Upper lobe of right lung (tissue), 1 donor: ENCODE results near the gene NXF1. TPM values are rescaled to one million over a fixed set of nuclear protein-coding genes. Genes with fewer than 3 reads are reported as not detected.

Source experiments
- ATAC-seq: fragments of 200-7000 bp; cut with Tn5 transposase; one replicate; pipeline ENCODE4 v1.9.1; 2020; ENCODE audit warnings: mild to moderate bottlenecking, moderate library complexity
- DNase-seq: peaks from one replicate; pipeline ENCODE4 v3.0.0-alpha.2; 2020
- H3K27ac ChIP-seq: fragments of 200-600 bp; one replicate; pipeline ENCODE4 v1.8.0; 2022
- H3K27me3 ChIP-seq: fragments of 200-600 bp; one replicate; pipeline ENCODE4 v1.8.0; 2022; ENCODE audit warnings: mild to moderate bottlenecking
- H3K36me3 ChIP-seq: fragments of 200-600 bp; one replicate; pipeline ENCODE4 v1.8.0; 2022
- H3K4me1 ChIP-seq: fragments of 200-600 bp; one replicate; pipeline ENCODE4 v1.8.0; 2022
- H3K4me3 ChIP-seq: fragments of 200-600 bp; one replicate; pipeline ENCODE4 v1.8.0; 2022; ENCODE audit warnings: mild to moderate bottlenecking
- H3K9me3 ChIP-seq: fragments of 200-600 bp; one replicate; pipeline ENCODE4 v1.8.0; 2022
- intact Hi-C: fragments of 100-400 bp; cut with DNase I; formaldehyde crosslinking; loops from one replicate; pipeline ENCODE4 v1.11.0; 2022
- long read RNA-seq: library from polyadenylated mRNA; unstranded; transcript quantifications from one replicate; pipeline ENCODE4 v2.0.0, GENCODE V29; 2021
- total RNA-seq: library from RNA; stranded (reverse); fragmentation: NEBNext Ultra II Directional; extraction: Animal tissue kit (Norgen Biotek cat#: 25700); gene quantifications from one replicate; pipeline ENCODE4 v1.2.1, GENCODE V29; 2021
- TF ChIP-seq, protein P1 (sequence below): fragments of 200-600 bp; IDR thresholded peaks from one replicate; pipeline ENCODE4 v1.8.0; 2022; ENCODE audit warnings: antibody characterized with exemption
- donor health status: DM: no; HTN: yes; CAD: no; lungs with severe emphysema.

NXF1 gene
- 96.2 TPM for total RNA-seq
- long read RNA-seq, full-length matches to known transcripts, result 18 of 62 reads
- long read RNA-seq, partial matches to known transcripts, result 32 of 62 reads
- long read RNA-seq, other reads (novel, unspliced or antisense), result 12 of 62 reads

DNA sequence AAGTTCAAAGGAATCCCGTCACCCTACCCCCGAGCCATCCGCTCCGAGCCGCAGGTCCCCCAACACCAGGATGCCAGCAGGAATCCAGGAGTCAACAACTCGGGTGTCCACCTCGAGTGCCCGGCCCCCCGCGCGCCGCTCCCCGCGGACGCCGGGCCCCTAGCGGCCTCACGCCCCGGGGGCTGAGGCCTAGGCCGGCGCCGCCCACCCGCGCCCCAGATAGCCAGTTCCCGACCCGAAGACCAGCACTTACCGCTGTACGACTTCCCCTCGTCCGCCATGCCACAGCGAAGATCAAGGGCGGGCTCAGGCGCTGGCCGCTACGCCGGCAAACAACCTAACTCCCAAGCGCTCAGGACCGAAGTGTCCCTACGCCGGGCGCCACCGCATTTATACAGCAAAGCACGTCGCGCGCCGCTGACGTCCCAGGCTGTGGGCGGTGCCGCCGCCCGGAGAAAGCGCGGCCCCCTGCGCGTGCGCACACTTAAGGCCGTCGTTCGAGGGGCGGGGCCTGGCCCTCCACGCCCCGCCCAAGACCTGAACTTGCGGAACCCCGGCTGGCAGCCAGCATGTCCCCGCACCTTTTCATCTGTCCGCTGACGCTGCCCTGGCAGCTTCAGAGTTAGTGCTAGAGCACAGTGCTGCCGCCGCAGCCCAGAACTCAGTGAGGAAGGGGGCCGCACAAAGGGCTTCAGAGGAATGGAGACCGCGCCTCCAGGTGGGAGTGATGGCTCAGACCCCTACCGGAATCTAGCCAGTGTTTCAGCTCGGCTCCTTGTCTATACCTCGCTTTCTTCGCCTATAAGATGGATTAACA is at the start of gene NXF1:
NXF1 (minus strand) TSS at position 365 of the 817 bp plus-strand sequence; CDS start at position 281, 84 bp downstream.
- H3K27ac ChIP-seq, result peak within 1 kb of the TSS; percentile 93
- peaks cover 28% of the 10 kb centered on the region for H3K4me1 ChIP-seq
- TF ChIP-seq, protein P1, sequence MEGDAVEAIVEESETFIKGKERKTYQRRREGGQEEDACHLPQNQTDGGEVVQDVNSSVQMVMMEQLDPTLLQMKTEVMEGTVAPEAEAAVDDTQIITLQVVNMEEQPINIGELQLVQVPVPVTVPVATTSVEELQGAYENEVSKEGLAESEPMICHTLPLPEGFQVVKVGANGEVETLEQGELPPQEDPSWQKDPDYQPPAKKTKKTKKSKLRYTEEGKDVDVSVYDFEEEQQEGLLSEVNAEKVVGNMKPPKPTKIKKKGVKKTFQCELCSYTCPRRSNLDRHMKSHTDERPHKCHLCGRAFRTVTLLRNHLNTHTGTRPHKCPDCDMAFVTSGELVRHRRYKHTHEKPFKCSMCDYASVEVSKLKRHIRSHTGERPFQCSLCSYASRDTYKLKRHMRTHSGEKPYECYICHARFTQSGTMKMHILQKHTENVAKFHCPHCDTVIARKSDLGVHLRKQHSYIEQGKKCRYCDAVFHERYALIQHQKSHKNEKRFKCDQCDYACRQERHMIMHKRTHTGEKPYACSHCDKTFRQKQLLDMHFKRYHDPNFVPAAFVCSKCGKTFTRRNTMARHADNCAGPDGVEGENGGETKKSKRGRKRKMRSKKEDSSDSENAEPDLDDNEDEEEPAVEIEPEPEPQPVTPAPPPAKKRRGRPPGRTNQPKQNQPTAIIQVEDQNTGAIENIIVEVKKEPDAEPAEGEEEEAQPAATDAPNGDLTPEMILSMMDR, result peak; percentile 9
- H3K36me3 ChIP-seq, result peaks cover 36% of the 10 kb centered on the region
- intact Hi-C loops, result no loop called here
- peak; percentile 97 for DNase-seq
- peak within 1 kb of the TSS; percentile 83 for H3K4me3 ChIP-seq
- no peaks in the 10 kb centered on the region for H3K27me3 ChIP-seq
- peak; percentile 95 for ATAC-seq
- no peaks in the 10 kb centered on the region for H3K9me3 ChIP-seq

DNA sequence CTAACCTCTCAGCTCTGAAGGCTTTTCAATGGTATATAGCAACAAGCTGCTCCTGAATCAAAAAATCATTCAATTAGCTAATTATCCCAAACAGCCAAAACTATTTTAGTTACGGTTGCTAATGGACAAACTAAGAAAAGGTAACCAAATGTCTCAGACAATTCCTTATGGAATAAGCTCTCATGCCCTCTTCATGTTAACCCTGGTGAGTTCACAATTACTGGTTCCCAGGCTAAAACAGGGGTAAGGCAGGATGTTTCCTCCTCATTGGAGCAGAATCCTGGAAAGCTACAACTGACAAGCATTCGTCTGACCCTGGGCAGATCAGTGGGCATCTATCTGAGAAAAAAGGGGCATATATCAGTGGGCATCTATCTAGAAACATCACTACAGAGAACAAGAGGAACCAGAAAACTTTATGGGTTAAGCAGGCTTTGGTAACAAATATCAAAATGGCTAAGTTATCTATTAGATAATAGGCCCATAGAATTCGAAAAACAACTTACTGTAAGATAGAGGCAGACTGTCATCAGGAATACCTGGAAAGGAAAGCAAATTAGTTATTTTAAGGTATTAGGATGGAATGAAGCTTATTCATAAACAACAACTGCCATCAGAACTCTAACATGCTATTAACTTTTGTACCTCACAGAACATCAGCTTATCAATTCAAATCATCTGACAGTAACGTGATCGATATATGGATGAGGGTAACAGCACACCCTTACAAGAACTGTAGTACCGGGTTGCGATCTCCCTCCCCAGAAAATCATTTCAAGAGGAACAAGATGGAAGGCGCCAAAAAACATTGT is 49.0 kb upstream of the NXF1 start:
- Histone ChIP-seq H3K27ac (peak overlapping the region; percentile 24), H3K4me3 (peak overlapping the region; percentile 87), H3K27me3 (no peaks in the 10 kb centered on the region), H3K9me3 (no peaks in the 10 kb centered on the region), H3K36me3 (peaks cover 36% of the 10 kb centered on the region), H3K4me1 (peaks cover 27% of the 10 kb centered on the region)
- TF ChIP-seq, protein P1, result no peak
- DNase-seq, result no peak
- intact Hi-C loops, result loop anchor here (10.0 kb wide), 1 partner anchor 59 kb away; the partner anchor contains the start of gene TMEM223
- no peak for ATAC-seq

DNA sequence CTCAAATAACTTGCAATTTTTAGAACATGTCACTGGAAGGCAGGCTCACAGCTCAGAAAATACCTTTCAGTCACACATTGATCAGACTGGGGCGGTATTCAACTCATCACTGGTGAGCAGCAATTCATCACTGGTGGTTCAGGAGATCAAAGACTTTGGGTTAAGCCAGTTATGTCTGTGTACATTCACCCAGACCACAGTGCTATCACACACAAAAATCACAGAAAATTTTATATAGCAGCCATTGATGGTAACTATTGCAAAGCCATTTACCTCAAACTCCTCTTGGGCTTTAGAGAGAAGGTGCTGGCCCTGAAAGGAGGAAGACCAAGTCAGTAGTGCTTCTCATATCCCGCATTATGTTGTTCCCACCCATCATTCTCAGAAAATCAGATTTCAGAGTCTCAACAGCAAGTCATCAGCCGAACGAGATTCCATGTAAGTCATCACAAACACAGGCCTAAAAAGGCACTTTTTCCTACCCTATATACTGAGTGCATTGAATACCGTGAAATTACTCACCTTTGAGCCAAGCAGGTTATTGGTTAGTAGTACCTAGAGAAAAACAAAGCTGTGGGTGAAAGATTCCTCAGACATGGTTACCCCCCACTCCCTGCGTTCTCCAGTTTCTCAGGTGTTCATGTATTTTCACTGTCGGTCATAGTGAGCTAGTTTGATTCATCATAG is 48.2 kb upstream of the NXF1 start:
- intact Hi-C loops, result loop anchor here (10.0 kb wide), 1 partner anchor 59 kb away; the partner anchor contains the start of gene TMEM223
- no peaks in the 10 kb centered on the region for H3K27me3 ChIP-seq
- no peaks in the 10 kb centered on the region for H3K9me3 ChIP-seq
- peak overlapping the region; percentile 87 for H3K4me3 ChIP-seq
- H3K27ac ChIP-seq, result peak overlapping the region; percentile 24
- TF ChIP-seq, protein P1, result no peak
- DNase-seq, result no peak
- H3K36me3 ChIP-seq, result peaks cover 36% of the 10 kb centered on the region
- no peak for ATAC-seq
- H3K4me1 ChIP-seq, result peaks cover 27% of the 10 kb centered on the region

DNA sequence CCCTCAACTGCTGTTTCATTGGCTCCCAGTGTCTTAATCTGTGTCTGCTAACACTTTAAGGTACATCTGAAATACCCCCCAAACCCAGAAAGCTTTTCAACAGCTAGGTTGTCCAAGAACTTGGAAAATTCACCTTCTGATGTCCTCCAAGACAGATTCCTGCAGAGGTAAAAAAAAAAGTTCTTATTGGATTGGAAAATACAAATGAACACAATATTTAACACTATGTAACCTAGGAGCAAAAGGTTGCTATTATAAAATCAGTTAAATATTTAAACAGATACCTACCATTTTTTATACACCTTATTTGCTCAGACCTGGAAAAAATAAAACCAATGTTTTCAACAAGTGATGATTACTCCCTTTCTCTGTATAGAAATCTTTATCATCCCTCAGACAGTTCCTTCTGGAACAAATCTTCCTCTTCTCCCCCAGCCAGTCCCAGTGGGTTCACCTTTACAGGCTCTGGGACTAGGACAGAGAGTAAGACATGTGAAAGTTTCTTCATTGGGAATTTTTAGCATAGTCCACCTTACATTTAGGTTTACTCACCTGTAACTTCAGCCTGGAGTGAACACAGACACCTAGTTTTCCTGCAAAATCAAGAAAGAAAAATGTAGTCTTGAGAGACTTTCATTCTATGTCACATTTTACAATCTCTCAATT is 47.4 kb upstream of the NXF1 start:
- Histone ChIP-seq H3K4me3 (no peak overlapping the region), H3K36me3 (peaks cover 36% of the 10 kb centered on the region), H3K9me3 (no peaks in the 10 kb centered on the region), H3K4me1 (peaks cover 27% of the 10 kb centered on the region), H3K27ac (no peak overlapping the region), H3K27me3 (no peaks in the 10 kb centered on the region)
- TF ChIP-seq, protein P1, result no peak
- intact Hi-C loops, result loop anchor here (10.0 kb wide), 1 partner anchor 58 kb away; the partner anchor contains the start of gene TMEM223
- ATAC-seq (no peak), DNase-seq (no peak)
